Left ventricle myocardium inferior (tissue), 1 donor: ENCODE results near the gene CLEC4G. TPM values are rescaled to one million over a fixed set of nuclear protein-coding genes. Genes with fewer than 3 reads are reported as not detected.
"Not testable (repeated sequence)": the region's sequence is repeated elsewhere in the genome, so short reads cannot be mapped to it uniquely, and the experiment has no call there.

Experiments used
- DNase-seq: peaks from one replicate; pipeline ENCODE4 v3.0.0-alpha.2; 2020
- H3K27ac ChIP-seq: fragments of 200-600 bp; replicated peaks from 2 replicates; pipeline ENCODE4 v1.8.0; 2021
- H3K27me3 ChIP-seq: fragments of 200-600 bp; 2 replicates; pipeline ENCODE4 v1.8.0; 2021; ENCODE audit warnings: low read depth
- H3K36me3 ChIP-seq: fragments of 200-600 bp; 2 replicates; pipeline ENCODE4 v1.8.0; 2021
- H3K4me1 ChIP-seq: fragments of 200-600 bp; 2 replicates; pipeline ENCODE4 v1.8.0; 2021
- H3K4me3 ChIP-seq: fragments of 200-600 bp; 2 replicates; pipeline ENCODE4 v1.8.0; 2021; ENCODE audit warnings: mild to moderate bottlenecking, moderate library complexity
- H3K9me3 ChIP-seq: fragments of 200-600 bp; replicated peaks from 2 replicates; pipeline ENCODE4 v1.8.0; 2021
- CTCF ChIP-seq: fragments of 200-600 bp; IDR thresholded peaks from 2 replicates; pipeline ENCODE4 v1.8.0; 2021; ENCODE audit warnings: antibody characterized with exemption, mild to moderate bottlenecking, borderline replicate concordance
- intact Hi-C: fragments of 100-400 bp; cut with micrococcal nuclease; formaldehyde crosslinking; loops from one replicate; pipeline ENCODE4 v1.11.0; 2022
- total RNA-seq: library from RNA; stranded (reverse); fragmentation: NEBNext Ultra II Directional; extraction: Animal tissue kit (Norgen Biotek cat#: 25700); gene quantifications from one replicate; pipeline ENCODE4 v1.2.1, GENCODE V29; 2021
- donor health status: DM: no; HTN: yes; CAD: no; lungs with severe emphysema.

Gene CLEC4G
- total RNA-seq, 1 donor from 2014 or later: 0.71 TPM

- Histone ChIP-seq H3K36me3 (no peaks in the 10 kb centered on the region), H3K27ac (no peak overlapping the region), H3K27me3 (peaks cover 94% of the 10 kb centered on the region), H3K4me3 (no peak overlapping the region), H3K4me1 (no peaks in the 10 kb centered on the region), H3K9me3 (no peaks in the 10 kb centered on the region)
- intact Hi-C loops: no loop called here
- DNase-seq: no peak
- no peak for TF ChIP-seq CTCF
Observed at GRCh38 chr19:7766535-7766934, 34.6 kb upstream of the CLEC4G start.

GRCh38 chr19:7765043-7765442 lies 33.1 kb upstream of the CLEC4G start:
- H3K4me1 ChIP-seq, DNase-seq, H3K27ac ChIP-seq, intact Hi-C loops, H3K4me3 ChIP-seq, H3K36me3 ChIP-seq, H3K9me3 ChIP-seq: not testable (repeated sequence)
- peaks cover 92% of the 10 kb centered on the region for H3K27me3 ChIP-seq

GRCh38 chr19:7764157-7764556 lies 32.2 kb upstream of the CLEC4G start:
- Histone ChIP-seq H3K9me3 (peaks cover 11% of the 10 kb centered on the region), H3K27me3 (peaks cover 83% of the 10 kb centered on the region)
- H3K27ac ChIP-seq, H3K4me3 ChIP-seq, intact Hi-C loops, DNase-seq, H3K36me3 ChIP-seq, H3K4me1 ChIP-seq: not testable (repeated sequence)

- H3K9me3 ChIP-seq: peaks cover 16% of the 10 kb centered on the region
- intact Hi-C loops: no loop called here
- TF ChIP-seq CTCF: no peak
Observed at GRCh38 chr19:7763696-7764095, 31.8 kb upstream of the CLEC4G start.

GRCh38 chr19:7762719-7763293 lies 30.9 kb upstream of the CLEC4G start, which contains the start of gene CLEC4M:
Gene CLEC4M, plus strand, starts transcription at chr19:7763243. Its CDS starts 24 bp downstream, at chr19:7763267.
- intact Hi-C loops: no loop called here
- H3K27ac ChIP-seq: no peak within 1 kb of the TSS
- peaks cover 69% of the 10 kb centered on the region for H3K27me3 ChIP-seq
- peaks cover 25% of the 10 kb centered on the region for H3K9me3 ChIP-seq
- DNase-seq: no peak
- no peaks in the 10 kb centered on the region for H3K36me3 ChIP-seq
- no peak for TF ChIP-seq CTCF
- H3K4me3 ChIP-seq: no peak within 1 kb of the TSS
- no peaks in the 10 kb centered on the region for H3K4me1 ChIP-seq

More at GRCh38 chr19:7763696-7764095, 31.8 kb upstream of the CLEC4G start:
- H3K36me3 ChIP-seq: no peaks in the 10 kb centered on the region
- no peaks in the 10 kb centered on the region for H3K4me1 ChIP-seq
- H3K27ac ChIP-seq: no peak overlapping the region
- no peak overlapping the region for H3K4me3 ChIP-seq
- peaks cover 78% of the 10 kb centered on the region for H3K27me3 ChIP-seq
- DNase-seq: no peak

- Histone ChIP-seq H3K27me3 (peaks cover 39% of the 10 kb centered on the region), H3K27ac (no peak overlapping the region), H3K4me1 (no peaks in the 10 kb centered on the region), H3K36me3 (no peaks in the 10 kb centered on the region), H3K9me3 (peaks cover 53% of the 10 kb centered on the region), H3K4me3 (no peak overlapping the region)
- intact Hi-C loops: no loop called here
- TF ChIP-seq CTCF: no peak
- DNase-seq: no peak
Observed at GRCh38 chr19:7759156-7759555, 27.2 kb upstream of the CLEC4G start.
